Muscle of back (tissue), 11 donors: ENCODE measurements around the gene TMEM123. TPM values are rescaled to one million over a fixed set of nuclear protein-coding genes. Genes with fewer than 3 reads are reported as not detected.

Experiments
- DNase-seq, 3 donors: peaks; one replicate each; pipeline versions ENCODE4 v3.0.0 to v3.0.0-alpha.2; 2013
- polyA plus RNA-seq, 10 donors: library from polyadenylated mRNA; unstranded; fragments of 120-200 nt; gene quantifications; one replicate each; pipeline ENCODE4 v1.2.1, GENCODE V29; 2013; ENCODE audit not compliant: insufficient read length in 10 of 10

The TMEM123 gene
- polyA plus RNA-seq, 10 donors, result 137 to 199 (median 181) TPM

DNA sequence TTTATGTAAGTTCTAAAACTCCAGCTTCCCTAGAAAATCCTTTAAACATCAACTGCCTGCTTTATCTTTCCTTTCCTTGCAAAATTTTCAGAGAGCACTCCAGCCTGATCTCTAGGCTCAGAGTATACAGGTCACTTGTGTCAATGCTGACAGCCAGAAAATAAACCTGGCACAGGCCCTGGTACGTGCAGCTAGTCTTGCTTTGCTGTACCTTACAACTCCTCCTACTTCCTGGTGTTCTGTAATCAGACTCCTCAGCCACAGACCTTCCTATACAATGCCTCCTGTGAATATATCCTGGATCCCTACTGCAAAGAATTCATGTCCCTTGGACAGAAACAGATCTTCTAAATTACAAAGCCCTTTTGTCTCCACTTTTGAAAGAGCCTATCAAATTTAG lies 24.2 kb upstream of the TMEM123 start:
- peak in 1 of 3 donors; percentile 24 for DNase-seq

DNA sequence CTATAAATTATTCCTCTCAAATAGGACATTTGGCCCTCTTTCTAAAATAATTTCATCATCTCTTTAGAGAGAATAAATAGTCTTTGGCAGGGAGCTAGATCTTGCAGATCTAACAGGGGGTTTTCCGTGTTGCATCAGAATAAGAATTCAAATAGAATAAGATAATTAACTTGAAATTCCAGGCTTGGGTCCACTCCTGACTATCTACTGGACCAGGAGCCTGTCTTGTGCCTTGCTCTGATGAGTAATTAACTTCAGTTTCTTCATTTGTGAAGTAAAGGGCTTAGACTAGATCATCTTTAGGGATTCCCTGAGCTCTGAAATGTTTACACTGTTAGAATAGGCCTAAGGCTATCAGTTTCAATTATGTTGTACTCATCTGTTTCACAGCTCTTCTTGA lies 23.5 kb upstream of the TMEM123 start:
- no peak for DNase-seq

DNA sequence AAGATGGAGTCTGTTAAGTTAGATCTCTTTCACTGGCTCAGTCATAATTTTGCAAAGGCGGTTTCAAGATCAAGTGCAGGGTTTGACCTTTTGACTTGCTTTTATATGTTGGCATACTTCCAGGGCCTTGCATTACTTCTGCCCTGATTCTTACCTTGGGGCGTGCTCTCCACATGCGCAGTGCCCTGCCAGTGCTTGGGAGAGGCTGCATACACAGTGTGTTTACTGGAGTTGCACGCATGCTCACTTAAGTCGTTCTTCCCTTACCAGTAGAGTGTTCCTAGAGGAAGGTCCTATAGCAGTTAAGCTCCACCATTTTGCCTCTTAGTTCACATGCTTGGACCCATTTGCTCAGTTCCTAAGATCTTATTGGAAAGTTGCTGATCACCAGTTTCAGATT lies 21.0 kb upstream of the TMEM123 start:
- DNase-seq, result no peak

DNA sequence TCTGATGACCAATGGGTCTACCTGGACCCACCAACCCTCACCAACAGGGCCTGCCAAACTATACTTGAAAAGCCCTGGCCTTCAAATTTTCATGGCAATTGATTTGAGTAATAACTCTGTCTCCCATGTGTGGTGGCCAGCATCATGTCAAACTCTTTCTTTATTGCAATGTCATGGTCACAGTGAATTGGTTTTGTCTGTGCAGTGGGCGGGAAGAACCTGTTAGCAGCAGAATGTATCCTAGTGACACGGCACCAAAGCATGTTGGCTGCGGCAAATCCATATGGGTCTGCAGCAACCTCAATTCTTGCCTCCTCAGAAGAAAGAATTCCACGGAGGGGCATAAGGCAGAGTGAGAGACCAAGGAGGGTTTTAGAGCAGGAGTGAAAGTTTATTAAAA lies 19.6 kb upstream of the TMEM123 start:
- no peak for DNase-seq

- no peak for DNase-seq
Observed at GRCh38 chr11:102471474-102471873, 18.9 kb upstream of the TMEM123 start.

GRCh38 chr11:102470251-102470650 lies 17.7 kb upstream of the TMEM123 start:
- no peak for DNase-seq

DNA sequence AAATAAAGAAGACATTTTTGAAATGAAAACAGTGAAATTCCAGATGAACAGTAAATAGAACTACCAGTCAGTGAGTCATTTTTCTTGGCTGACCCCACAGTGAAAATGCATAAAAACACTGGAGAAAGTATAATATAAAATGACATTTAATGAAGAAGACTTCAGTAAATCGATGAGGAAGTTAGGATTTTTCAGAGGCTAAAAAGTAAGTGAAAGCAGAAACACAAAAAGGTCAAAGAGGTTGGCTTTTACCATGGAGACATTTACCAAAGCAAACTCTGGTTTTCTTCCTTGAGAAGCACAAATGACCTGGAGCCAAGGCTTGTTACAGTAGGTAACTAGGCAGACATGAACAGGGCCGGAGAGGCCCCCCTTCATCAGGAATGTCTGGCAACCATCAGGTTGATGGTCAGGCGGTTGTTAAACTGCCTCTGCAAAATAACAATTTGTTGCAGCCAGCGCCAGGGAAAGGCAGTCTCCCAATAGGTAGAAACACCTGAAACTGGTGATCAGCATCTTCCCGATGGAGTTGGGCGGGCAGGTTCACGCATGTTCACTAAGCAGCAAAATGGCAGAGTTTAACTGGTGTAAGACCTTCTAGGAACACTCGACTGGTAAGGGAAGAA lies 16.7 kb upstream of the TMEM123 start:
- peak in 1 of 3 donors; percentile 28 for DNase-seq

GRCh38 chr11:102468616-102469195 lies 16.1 kb upstream of the TMEM123 start:
- DNase-seq, result no peak

- no peak for DNase-seq
Observed at GRCh38 chr11:102467853-102468580, 15.5 kb upstream of the TMEM123 start.

DNA sequence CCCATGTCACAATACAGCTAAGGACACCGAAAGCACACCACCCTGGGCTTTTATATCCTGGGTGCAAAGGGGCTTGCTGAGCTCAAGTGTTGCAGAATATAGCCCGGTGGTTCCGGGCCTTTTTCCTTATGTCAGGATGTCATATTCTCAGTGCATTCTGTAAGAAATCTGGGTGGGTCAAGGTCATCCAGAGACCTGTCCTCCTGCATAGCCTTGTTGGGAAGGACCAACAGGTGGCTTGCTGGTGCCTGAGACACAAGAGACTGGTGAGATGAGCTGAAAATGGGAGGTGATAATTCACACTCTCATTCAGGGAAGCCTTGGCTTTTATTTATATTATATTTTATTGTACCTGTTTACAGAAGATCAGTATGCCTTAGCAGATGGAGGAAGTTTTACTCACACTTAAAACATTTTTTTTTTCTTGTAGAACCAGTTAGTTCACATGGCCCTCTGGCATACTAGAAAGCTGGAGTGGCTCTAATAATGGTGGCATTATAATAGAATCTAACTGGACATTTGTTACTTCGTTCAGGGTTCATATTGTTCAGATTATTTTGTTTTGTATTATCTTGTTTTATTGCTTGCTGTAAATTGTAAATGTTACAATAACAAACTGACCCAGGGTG lies 14.6 kb upstream of the TMEM123 start:
- DNase-seq, result no peak

GRCh38 chr11:102465696-102466095 lies 13.1 kb upstream of the TMEM123 start:
- DNase-seq, result no peak

DNA sequence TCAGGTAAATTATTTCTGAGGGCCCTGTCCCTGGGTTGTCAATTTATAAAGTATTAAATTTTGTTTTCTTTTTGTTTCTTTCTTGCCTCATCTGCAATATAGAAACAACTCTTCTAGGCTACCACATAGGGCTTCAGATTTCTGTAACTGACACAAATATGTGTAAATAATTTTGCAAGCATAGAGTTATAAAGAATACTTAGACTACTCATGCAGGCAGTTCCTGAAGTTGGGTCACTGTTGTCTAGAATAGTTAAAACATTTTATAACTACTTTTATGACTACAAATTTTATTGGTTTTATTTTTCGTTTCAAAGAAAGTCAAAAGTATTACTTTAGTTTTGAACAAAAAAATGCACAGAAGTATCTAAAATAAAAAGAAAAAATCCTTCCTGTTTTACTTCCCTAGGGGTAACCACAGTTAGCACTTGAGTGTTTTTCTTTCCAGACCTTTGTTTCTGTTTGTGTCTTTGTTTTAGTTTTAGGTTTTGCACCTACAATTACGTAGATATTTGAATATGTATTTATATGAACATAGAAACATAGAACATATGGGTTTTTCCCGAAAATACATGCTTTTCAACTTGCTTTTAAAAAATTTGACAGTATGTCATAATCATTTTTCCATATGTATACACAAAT lies 12.4 kb upstream of the TMEM123 start:
- DNase-seq, result no peak

DNA sequence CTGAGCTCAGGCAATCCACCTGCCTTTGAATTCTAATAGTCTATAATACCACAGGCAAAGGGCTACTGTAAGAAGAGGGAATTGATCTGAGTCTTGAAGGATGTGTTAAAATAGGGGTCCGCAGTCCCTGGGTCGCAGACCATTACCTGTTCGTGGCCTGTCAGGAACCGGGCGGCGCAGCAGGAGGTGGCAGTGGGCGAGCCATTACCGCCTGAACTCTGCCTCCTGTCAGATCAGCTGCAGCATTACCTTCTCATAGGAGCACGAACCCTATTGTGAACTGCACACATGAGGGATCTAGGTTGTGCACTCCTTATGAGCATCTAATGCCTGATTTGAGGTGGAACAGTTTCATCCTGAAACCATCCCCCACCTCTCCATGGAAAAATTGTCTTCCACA lies 11.5 kb upstream of the TMEM123 start:
- DNase-seq, result no peak

- DNase-seq, result no peak
Observed at GRCh38 chr11:102462610-102463009, 10.0 kb upstream of the TMEM123 start.

DNA sequence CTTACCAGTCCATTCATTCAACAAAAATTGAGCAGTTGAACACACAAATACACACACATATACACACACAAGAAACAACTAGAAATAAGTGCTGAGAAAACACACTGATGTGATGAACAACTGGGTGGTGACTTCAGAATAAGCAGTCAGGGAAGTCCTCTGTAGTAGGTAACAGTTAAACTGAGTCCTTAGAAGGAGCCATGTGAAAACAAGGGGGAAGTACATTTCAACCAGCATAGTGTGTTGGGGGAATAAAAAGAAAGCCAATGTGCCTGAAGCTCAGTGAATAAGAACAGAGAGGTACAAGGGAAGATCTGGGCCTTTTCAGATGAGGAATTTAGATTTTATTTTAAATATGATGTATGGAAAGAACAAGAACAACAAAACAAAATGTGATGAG lies 6.8 kb upstream of the TMEM123 start:
- no peak for DNase-seq

DNA sequence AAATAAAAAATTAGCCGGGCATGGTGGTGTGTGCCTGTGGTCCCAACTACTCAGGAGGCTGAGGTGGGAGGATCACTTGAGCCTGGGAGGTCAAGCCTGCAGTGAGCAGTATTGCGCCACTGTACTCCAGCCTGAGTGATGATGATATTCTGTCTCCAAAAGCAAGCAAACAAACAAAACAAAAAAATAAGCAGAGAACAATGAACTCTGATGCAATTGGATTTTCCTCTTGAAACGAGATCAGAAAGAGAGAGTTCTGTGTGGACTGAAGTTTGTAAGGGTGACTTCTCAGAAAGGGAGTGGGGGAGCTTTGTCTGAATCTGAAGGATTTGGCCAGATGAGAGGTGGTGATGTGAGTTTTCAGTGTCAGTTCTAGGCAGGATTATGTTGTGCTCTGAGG lies 6.0 kb upstream of the TMEM123 start:
- no peak for DNase-seq

- DNase-seq, result no peak
Observed at GRCh38 chr11:102457865-102458264, 5.3 kb upstream of the TMEM123 start.

- no peak for DNase-seq
Observed at GRCh38 chr11:102457056-102457677, 4.6 kb upstream of the TMEM123 start.

DNA sequence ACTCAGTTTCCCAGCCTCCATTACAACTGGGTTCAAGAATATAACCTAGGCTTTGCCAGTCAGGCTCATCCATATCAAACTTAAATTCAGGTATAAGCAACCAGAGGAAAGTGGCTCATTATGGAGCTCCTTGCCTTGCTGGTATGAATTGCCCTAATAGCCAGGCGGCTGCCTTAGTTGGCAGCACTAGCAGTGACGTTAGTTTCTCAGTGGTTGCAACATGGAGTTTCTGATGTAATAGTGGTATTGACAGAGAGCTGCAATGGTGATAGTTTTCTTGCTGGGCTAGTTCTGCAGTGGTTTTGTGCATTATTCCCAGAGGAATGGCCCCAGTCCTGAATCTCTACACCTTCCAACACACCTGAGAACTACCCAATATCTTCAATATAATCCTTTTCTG lies 3.8 kb upstream of the TMEM123 start:
- no peak for DNase-seq

GRCh38 chr11:102453921-102454320 lies 1.4 kb upstream of the TMEM123 start:
- DNase-seq, result no peak

DNA sequence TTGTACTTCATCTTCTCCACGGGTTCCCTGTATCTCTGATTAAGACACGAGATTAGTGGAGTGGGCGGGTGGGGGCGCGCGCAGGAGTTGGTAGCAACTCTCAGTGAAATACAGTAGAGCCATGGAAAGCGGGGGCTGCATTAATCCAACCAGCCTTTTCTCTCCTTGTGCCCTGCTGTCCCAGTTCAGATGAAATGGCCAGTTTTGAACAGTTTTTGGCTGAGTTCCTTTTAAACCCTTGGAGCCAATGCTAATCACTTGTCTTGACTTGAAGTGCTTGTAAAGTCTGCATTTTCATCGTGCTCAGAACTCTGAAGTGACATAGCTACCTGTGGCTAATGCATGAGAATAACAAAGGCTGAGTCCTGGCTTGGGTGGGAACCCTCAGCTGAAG lies 734 bp upstream of the TMEM123 start:
- no peak for DNase-seq
